ENCODE data around the gene ZNF526.

- TF ChIP-seq EP300 (IDR thresholded peaks at IDR 0.05) (peak; percentile 49 to 96), POLR2A (IDR thresholded peaks at IDR 0.05) (peak; percentile 97 to 99)
- TF ChIP-seq, protein P1, sequence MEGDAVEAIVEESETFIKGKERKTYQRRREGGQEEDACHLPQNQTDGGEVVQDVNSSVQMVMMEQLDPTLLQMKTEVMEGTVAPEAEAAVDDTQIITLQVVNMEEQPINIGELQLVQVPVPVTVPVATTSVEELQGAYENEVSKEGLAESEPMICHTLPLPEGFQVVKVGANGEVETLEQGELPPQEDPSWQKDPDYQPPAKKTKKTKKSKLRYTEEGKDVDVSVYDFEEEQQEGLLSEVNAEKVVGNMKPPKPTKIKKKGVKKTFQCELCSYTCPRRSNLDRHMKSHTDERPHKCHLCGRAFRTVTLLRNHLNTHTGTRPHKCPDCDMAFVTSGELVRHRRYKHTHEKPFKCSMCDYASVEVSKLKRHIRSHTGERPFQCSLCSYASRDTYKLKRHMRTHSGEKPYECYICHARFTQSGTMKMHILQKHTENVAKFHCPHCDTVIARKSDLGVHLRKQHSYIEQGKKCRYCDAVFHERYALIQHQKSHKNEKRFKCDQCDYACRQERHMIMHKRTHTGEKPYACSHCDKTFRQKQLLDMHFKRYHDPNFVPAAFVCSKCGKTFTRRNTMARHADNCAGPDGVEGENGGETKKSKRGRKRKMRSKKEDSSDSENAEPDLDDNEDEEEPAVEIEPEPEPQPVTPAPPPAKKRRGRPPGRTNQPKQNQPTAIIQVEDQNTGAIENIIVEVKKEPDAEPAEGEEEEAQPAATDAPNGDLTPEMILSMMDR (IDR thresholded peaks at IDR 0.05), result peak in 2 of 5 experiments; percentile 25 to 54
Measured at GRCh38 chr19:42254850-42255765, 35.0 kb downstream of the ZNF526 start, which contains the start of gene ERF.
